SK-N-SH (cell line): Measurements from ENCODE around the gene TRAPPC6A. TPM values are rescaled to one million over a fixed set of nuclear protein-coding genes. Genes with fewer than 3 reads are reported as not detected.
A peak's percentile ranks its signal among the peaks of the same experiment; 100 is the strongest.

Source experiments
- CTCF ChIA-PET: fragments of 300-600, 350-600 bp; formaldehyde crosslinking; extraction: SDS; loops from one replicate; lab custom pipeline; 2021; lab: Yijun Ruan, JAX
- POLR2A ChIA-PET: fragments of 350-600 bp; sonication (Branson Sonifier 250); formaldehyde crosslinking; extraction: SDS; loops from one replicate; lab custom pipeline; 2020; ENCODE audit warnings: antibody characterized with exemption, inconsistent platforms; lab: Yijun Ruan, JAX
- DNase-seq: peaks from one replicate; pipeline ENCODE4 v3.0.0; 2012
- H2AFZ ChIP-seq: fragments of 200-600 bp; sonication (generic); 2 replicates; pipeline ENCODE4 v1.8.1; 2016; ENCODE audit warnings: antibody characterized with exemption, mild to moderate bottlenecking, low read depth
- H3F3A ChIP-seq: fragments of 200-600 bp; sonication (generic); replicated peaks from 2 replicates; pipeline ENCODE3; 2016; ENCODE audit warnings: antibody characterized with exemption, mild to moderate bottlenecking; ENCODE audit not compliant: insufficient read depth
- H3K27ac ChIP-seq, 2 experiments: fragments of 200-500 bp in 1 of 2; fragments of 200-600 bp in 1 of 2; sonication (Bioruptor generic) in 1 of 2; sonication (generic), shearing (Covaris generic) in 1 of 2; 2 replicates each; pipeline versions ENCODE4 v1.5.1 to v1.6.1; 2014 to 2016; ENCODE audit warnings: low read depth in 2 of 2, inconsistent platforms in 1 of 2, low read length in 1 of 2, mild to moderate bottlenecking in 1 of 2, mixed read lengths in 1 of 2
- H3K27me3 ChIP-seq: fragments of 200-600 bp; sonication (generic), shearing (Covaris generic); 2 replicates; pipeline ENCODE4 v1.6.1; 2016; ENCODE audit warnings: mixed run types; ENCODE audit not compliant: insufficient read depth
- H3K36me3 ChIP-seq, 2 experiments: fragments of 200-500 bp in 1 of 2; fragments of 200-600 bp in 1 of 2; sonication (Bioruptor generic) in 1 of 2; sonication (generic) in 1 of 2; replicated peaks in 1 of 2; 2 replicates each; pipeline versions ENCODE3 to v1.5.1; 2014 to 2016; ENCODE audit warnings: low read length in 1 of 2, mild to moderate bottlenecking in 1 of 2; ENCODE audit not compliant: insufficient read depth in 2 of 2, control insufficient read depth in 1 of 2
- H3K4me1 ChIP-seq, 2 experiments: fragments of 200-500 bp in 1 of 2; fragments of 200-600 bp in 1 of 2; sonication (Bioruptor generic) in 1 of 2; sonication (generic), shearing (Covaris generic) in 1 of 2; 2 replicates each; pipeline versions ENCODE4 v1.5.1 to v1.6.1; 2014 to 2016; ENCODE audit warnings: low read depth in 1 of 2, low read length in 1 of 2, mixed run types in 1 of 2; ENCODE audit not compliant: insufficient read depth in 2 of 2, control insufficient read depth in 1 of 2
- H3K4me2 ChIP-seq: fragments of 200-600 bp; sonication (generic), shearing (Covaris generic); 2 replicates; pipeline ENCODE4 v1.6.1; 2017; ENCODE audit warnings: mixed run types
- H3K4me3 ChIP-seq, 2 experiments: fragments of 200-500 bp in 1 of 2; fragments of 200-600 bp in 1 of 2; sonication (Bioruptor generic) in 1 of 2; sonication (generic), shearing (Covaris generic) in 1 of 2; 2 replicates each; pipeline versions ENCODE4 v1.5.1 to v1.8.1; 2014 to 2016; ENCODE audit warnings: low read depth in 2 of 2, inconsistent platforms in 1 of 2, low read length in 1 of 2, mild to moderate bottlenecking in 1 of 2, mixed read lengths in 1 of 2, moderate library complexity in 1 of 2
- H3K79me2 ChIP-seq: fragments of 200-600 bp; sonication (generic); 2 replicates; pipeline ENCODE4 v1.8.1; 2017; ENCODE audit warnings: mild to moderate bottlenecking; ENCODE audit not compliant: insufficient read depth
- H3K9ac ChIP-seq: fragments of 200-600 bp; sonication (generic); 2 replicates; pipeline ENCODE4 v1.6.1; 2017; ENCODE audit warnings: mixed run types
- H3K9me2 ChIP-seq: fragments of 200-600 bp; sonication (generic); 2 replicates; pipeline ENCODE4 v1.6.1; 2017; ENCODE audit warnings: mixed run types
- H3K9me3 ChIP-seq: fragments of 200-600 bp; sonication (generic); 2 replicates; pipeline ENCODE4 v1.6.1; 2017; ENCODE audit warnings: mixed run types, mild to moderate bottlenecking, moderate library complexity
- H4K20me1 ChIP-seq: fragments of 200-600 bp; sonication (generic); 2 replicates; pipeline ENCODE4 v1.6.1; 2017; ENCODE audit warnings: mild to moderate bottlenecking, mixed run types; ENCODE audit not compliant: insufficient read depth
- CHD2 ChIP-seq: fragments of 150-350 bp; IDR thresholded peaks from 2 replicates; pipeline ENCODE4 v1.6.1; 2018; ENCODE audit warnings: low read length; ENCODE audit not compliant: partially characterized antibody
- ELF1 ChIP-seq: IDR thresholded peaks from 2 replicates; pipeline ENCODE4 v1.4.0; 2012
- FOSL2 ChIP-seq: IDR thresholded peaks from 2 replicates; pipeline ENCODE4 v1.4.0; 2012; ENCODE audit warnings: low read depth, mild to moderate bottlenecking, moderate library complexity, borderline replicate concordance
- FOXJ3 ChIP-seq: sonication (generic); formaldehyde crosslinking; IDR thresholded peaks from 2 replicates; pipeline ENCODE4 v1.5.1; 2020; ENCODE audit warnings: mild to moderate bottlenecking, missing genetic modification reagents
- FOXM1 ChIP-seq: IDR thresholded peaks from 2 replicates; pipeline ENCODE4 v1.4.0; 2012; ENCODE audit warnings: low read depth, mild to moderate bottlenecking
- GABPA ChIP-seq: IDR thresholded peaks from 2 replicates; pipeline ENCODE4 v1.4.0; 2012; ENCODE audit warnings: low read depth, mild to moderate bottlenecking
- IRF3 ChIP-seq: fragments of 150-350 bp; IDR thresholded peaks from 2 replicates; pipeline ENCODE4 v1.6.1; 2016; ENCODE audit warnings: mild to moderate bottlenecking, low read depth, low read length
- JUND ChIP-seq: IDR thresholded peaks from 2 replicates; pipeline ENCODE4 v1.4.0; 2012
- MEF2A ChIP-seq: IDR thresholded peaks from 2 replicates; pipeline ENCODE4 v1.4.0; 2012; ENCODE audit warnings: low read depth, borderline replicate concordance
- MXI1 ChIP-seq: IDR thresholded peaks from 2 replicates; pipeline ENCODE4 v1.6.1; 2012; ENCODE audit warnings: mild to moderate bottlenecking, low read depth, low read length, improper control_type of control experiment
- NRF1 ChIP-seq: IDR thresholded peaks from 2 replicates; pipeline ENCODE4 v1.6.1; 2012; ENCODE audit warnings: low read depth, mild to moderate bottlenecking, low read length
- POLR2AphosphoS5 ChIP-seq: IDR thresholded peaks from 2 replicates; pipeline ENCODE4 v1.6.1; 2012; ENCODE audit warnings: low read depth, low read length
- RAD21 ChIP-seq: IDR thresholded peaks from 2 replicates; pipeline ENCODE4 v1.6.1; 2012; ENCODE audit warnings: mild to moderate bottlenecking, low read length
- REST ChIP-seq: IDR thresholded peaks from 2 replicates; pipeline ENCODE4 v1.6.1; 2012; ENCODE audit warnings: mild to moderate bottlenecking, low read depth, low read length, moderate library complexity
- RFX5 ChIP-seq: IDR thresholded peaks from 2 replicates; pipeline ENCODE4 v1.6.1; 2012; ENCODE audit warnings: mild to moderate bottlenecking, improper control_type of control experiment, low read length
- SIN3A ChIP-seq: IDR thresholded peaks from 2 replicates; pipeline ENCODE4 v1.6.1; 2012; ENCODE audit warnings: low read depth, mild to moderate bottlenecking, low read length, moderate library complexity, borderline replicate concordance
- SMC3 ChIP-seq: IDR thresholded peaks from 2 replicates; pipeline ENCODE4 v1.6.1; 2012; ENCODE audit warnings: low read depth, low read length, improper control_type of control experiment
- TAF1 ChIP-seq: IDR thresholded peaks from 2 replicates; pipeline ENCODE4 v1.6.1; 2012; ENCODE audit warnings: low read depth, mild to moderate bottlenecking, low read length, moderate library complexity, borderline replicate concordance
- YY1 ChIP-seq: IDR thresholded peaks from 2 replicates; pipeline ENCODE4 v1.4.0; 2012; ENCODE audit warnings: low read depth, mild to moderate bottlenecking
- WGBS: methylation state at CpG from one replicate; pipeline ENCODE4 v1.1.6; 2017; ENCODE audit warnings: low lambda C conversion rate; 5-methylcytosine and 5-hydroxymethylcytosine counted together
- polyA plus RNA-seq, 3 experiments: library from polyadenylated mRNA; depleted of rRNA; stranded (reverse); fragments of >200 nt; gene quantifications; 2 replicates each; pipeline ENCODE4 v1.2.3, GENCODE V29; 2012
- TF ChIP-seq, protein P1 (sequence below): IDR thresholded peaks from 2 replicates; pipeline ENCODE4; 2012
- TF ChIP-seq, protein P2 (sequence below): IDR thresholded peaks from 2 replicates; pipeline ENCODE4 v1.4.0; 2012; ENCODE audit warnings: low read depth, borderline replicate concordance
- TF ChIP-seq, protein P3 (sequence below): fragments of 150-350 bp; IDR thresholded peaks from 2 replicates; pipeline ENCODE4 v1.6.1; 2017; ENCODE audit warnings: antibody characterized with exemption, low read length, low read depth, borderline replicate concordance

TRAPPC6A gene
- polyA plus RNA-seq, 1 of the 3 experiments (the other 2 are of a cell fraction): 59.0 TPM

DNA sequence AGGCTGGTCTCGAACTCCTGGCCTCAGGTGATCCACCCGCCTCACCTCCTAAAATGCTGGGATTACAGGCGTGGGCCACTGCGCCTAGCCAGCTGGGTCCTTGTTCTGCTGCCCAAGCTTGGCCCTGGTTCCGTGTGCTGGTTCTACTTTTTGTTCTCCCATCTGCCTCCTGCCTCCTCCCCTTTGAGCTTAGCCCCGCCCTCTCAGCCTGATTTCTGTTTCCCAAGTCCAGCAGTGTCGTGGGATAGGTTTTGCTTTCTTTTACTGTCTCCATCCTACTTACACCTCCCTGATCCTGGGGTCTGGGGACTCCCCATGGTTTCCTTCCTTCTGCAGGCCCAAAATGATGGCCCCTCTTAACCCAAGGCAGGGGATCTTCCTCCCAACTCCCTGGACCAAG is 2.9 kb upstream of the TRAPPC6A start:
- CTCF ChIA-PET: interaction anchor here (0.6 to 1.0 kb wide), 2 partner anchors 68 to 158 kb away, joined by 3 read pairs; no protein-coding TSS in a partner anchor
- POLR2A ChIA-PET: no interaction called here
- H3K4me3 ChIP-seq: no peak overlapping the region

DNA sequence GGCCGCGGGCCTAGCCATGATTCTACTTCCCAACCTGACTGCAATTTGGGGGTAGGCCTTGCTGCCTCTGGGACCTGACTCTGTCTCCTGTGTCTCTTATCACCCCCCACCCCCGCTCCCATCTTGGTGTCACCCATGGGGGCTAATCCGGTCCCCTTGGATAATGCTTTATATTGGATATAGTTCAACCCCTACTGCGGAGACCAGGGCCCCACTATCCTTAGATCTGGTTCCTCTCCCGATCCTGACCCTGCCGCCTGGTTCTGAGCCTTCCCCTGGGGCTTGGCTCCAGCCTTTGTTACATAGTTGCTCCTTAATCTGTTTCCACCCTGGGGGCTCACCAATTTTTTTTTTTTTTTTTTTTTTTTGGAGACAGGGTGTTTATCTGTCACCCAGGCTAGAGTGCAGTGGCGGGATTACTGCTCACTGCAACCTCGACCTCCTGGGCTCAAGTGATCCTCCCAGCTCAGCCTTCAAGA is 1.9 kb upstream of the TRAPPC6A start:
- peak overlapping the region; percentile 99 for H3K4me2 ChIP-seq
- peak overlapping the region in 1 of 2 experiments; percentile 5; a peak in 1 of 4 replicates for H3K27ac ChIP-seq
- no peak for DNase-seq
- peaks cover 0 to 5% of the 10 kb centered on the region in 2 experiments for H3K36me3 ChIP-seq
- POLR2A ChIA-PET: no interaction called here
- H4K20me1 ChIP-seq: no peaks in the 10 kb centered on the region
- H3F3A ChIP-seq: peaks cover 9% of the 10 kb centered on the region
- no peak overlapping the region for H2AFZ ChIP-seq
- H3K9ac ChIP-seq: peak overlapping the region; percentile 59
- no peaks in the 10 kb centered on the region for H3K9me2 ChIP-seq
- CTCF ChIA-PET: interaction anchor here (1.0 to 1.7 kb wide), 2 partner anchors 159 kb away, joined by 3 to 6 read pairs; no protein-coding TSS in a partner anchor
- peak overlapping the region; percentile 81 to 96 for H3K4me3 ChIP-seq
- H3K27me3 ChIP-seq: no peaks in the 10 kb centered on the region
- peaks cover 29% of the 10 kb centered on the region for H3K79me2 ChIP-seq
- no peaks in the 10 kb centered on the region for H3K9me3 ChIP-seq
- peaks cover 0 to 13% of the 10 kb centered on the region in 2 experiments; a peak in 1 of 4 replicates for H3K4me1 ChIP-seq
- 61% methylated on average over 9 of the region's 9 CpGs for WGBS
- TF ChIP-seq SMC3 (no peak), YY1 (no peak), FOXJ3 (CRISPR knock-in tag) (no peak), GABPA (no peak), SIN3A (no peak), IRF3 (no peak), FOXM1 (no peak), FOSL2 (no peak), NRF1 (no peak), ELF1 (no peak), RFX5 (no peak), TAF1 (no peak), RAD21 (no peak), REST (no peak), POLR2AphosphoS5 (no peak)
- TF ChIP-seq, protein P1, sequence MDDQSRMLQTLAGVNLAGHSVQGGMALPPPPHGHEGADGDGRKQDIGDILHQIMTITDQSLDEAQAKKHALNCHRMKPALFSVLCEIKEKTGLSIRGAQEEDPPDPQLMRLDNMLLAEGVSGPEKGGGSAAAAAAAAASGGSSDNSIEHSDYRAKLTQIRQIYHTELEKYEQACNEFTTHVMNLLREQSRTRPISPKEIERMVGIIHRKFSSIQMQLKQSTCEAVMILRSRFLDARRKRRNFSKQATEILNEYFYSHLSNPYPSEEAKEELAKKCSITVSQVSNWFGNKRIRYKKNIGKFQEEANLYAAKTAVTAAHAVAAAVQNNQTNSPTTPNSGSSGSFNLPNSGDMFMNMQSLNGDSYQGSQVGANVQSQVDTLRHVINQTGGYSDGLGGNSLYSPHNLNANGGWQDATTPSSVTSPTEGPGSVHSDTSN: no peak
- TF ChIP-seq, protein P2, sequence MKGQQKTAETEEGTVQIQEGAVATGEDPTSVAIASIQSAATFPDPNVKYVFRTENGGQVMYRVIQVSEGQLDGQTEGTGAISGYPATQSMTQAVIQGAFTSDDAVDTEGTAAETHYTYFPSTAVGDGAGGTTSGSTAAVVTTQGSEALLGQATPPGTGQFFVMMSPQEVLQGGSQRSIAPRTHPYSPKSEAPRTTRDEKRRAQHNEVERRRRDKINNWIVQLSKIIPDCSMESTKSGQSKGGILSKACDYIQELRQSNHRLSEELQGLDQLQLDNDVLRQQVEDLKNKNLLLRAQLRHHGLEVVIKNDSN: no peak
- TF ChIP-seq, protein P3, sequence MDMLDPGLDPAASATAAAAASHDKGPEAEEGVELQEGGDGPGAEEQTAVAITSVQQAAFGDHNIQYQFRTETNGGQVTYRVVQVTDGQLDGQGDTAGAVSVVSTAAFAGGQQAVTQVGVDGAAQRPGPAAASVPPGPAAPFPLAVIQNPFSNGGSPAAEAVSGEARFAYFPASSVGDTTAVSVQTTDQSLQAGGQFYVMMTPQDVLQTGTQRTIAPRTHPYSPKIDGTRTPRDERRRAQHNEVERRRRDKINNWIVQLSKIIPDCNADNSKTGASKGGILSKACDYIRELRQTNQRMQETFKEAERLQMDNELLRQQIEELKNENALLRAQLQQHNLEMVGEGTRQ: no peak

More for the DNA sequence above, 2.9 kb upstream of the TRAPPC6A start:
- Histone ChIP-seq H3K79me2 (peaks cover 29% of the 10 kb centered on the region), H3K9me3 (no peaks in the 10 kb centered on the region), H4K20me1 (no peaks in the 10 kb centered on the region), H3K36me3 (peaks cover 0 to 5% of the 10 kb centered on the region in 2 experiments), H3K27me3 (no peaks in the 10 kb centered on the region), H3K4me2 (no peak overlapping the region), H3K9ac (no peak overlapping the region), H3F3A (peaks cover 9% of the 10 kb centered on the region), H3K27ac (no peak overlapping the region), H3K9me2 (no peaks in the 10 kb centered on the region), H2AFZ (no peak overlapping the region), H3K4me1 (peaks cover 0 to 13% of the 10 kb centered on the region in 2 experiments; a peak in 1 of 4 replicates)
- 95% methylated on average over 7 of the region's 7 CpGs for WGBS
- no peak for DNase-seq
- TF ChIP-seq JUND (no peak), CHD2 (no peak), MXI1 (no peak), ELF1 (no peak), GABPA (no peak), MEF2A (no peak)
